Middle frontal gyrus (tissue), 1 donor: Measurements from ENCODE around the gene MAST4.
"Not testable (repeated sequence)": the region's sequence is repeated elsewhere in the genome, so short reads cannot be mapped to it uniquely, and the experiment has no call there.

ENCODE experiments used
- DNase-seq: peaks from one replicate; pipeline ENCODE4 v3.0.0-alpha.2; 2015; ENCODE audit warnings: low spot score; ENCODE audit errors: extremely low spot score

The MAST4 gene

GRCh38 chr5:67149057-67149950, 553.1 kb downstream of the MAST4 start:
- DNase-seq, result no peak

GRCh38 chr5:67149951-67150523, 553.8 kb downstream of the MAST4 start:
- DNase-seq, result peak; percentile 48

- no peak for DNase-seq
These were observed 556.2 kb downstream of the MAST4 start for GRCh38 chr5:67152400-67152799.

GRCh38 chr5:67153292-67153691, 557.1 kb downstream of the MAST4 start:
- DNase-seq, result no peak

- DNase-seq, result no peak
These were observed 558.5 kb downstream of the MAST4 start for GRCh38 chr5:67154556-67155206.

GRCh38 chr5:67156976-67157583, 560.9 kb downstream of the MAST4 start:
- DNase-seq, result peak; percentile 13

GRCh38 chr5:67160272-67160671, 564.1 kb downstream of the MAST4 start:
- DNase-seq, result no peak

GRCh38 chr5:67160985-67161384, 564.8 kb downstream of the MAST4 start:
- DNase-seq, result no peak

GRCh38 chr5:67161767-67162166, 565.6 kb downstream of the MAST4 start:
- no peak for DNase-seq

- DNase-seq, result no peak
These were observed 567.1 kb downstream of the MAST4 start for GRCh38 chr5:67163231-67163756.

- no peak for DNase-seq
These were observed 567.8 kb downstream of the MAST4 start for GRCh38 chr5:67163863-67164595.

GRCh38 chr5:67164856-67165525, 568.8 kb downstream of the MAST4 start:
- no peak for DNase-seq

- peak; percentile 35 for DNase-seq
These were observed 569.6 kb downstream of the MAST4 start for GRCh38 chr5:67165526-67166459.

- DNase-seq, result no peak
These were observed 570.5 kb downstream of the MAST4 start for GRCh38 chr5:67166460-67167285.

- DNase-seq, result no peak
These were observed 571.9 kb downstream of the MAST4 start for GRCh38 chr5:67168069-67168468.

GRCh38 chr5:67170767-67171166, 574.6 kb downstream of the MAST4 start:
- no peak for DNase-seq

- DNase-seq, result not testable (repeated sequence)
These were observed 577.2 kb downstream of the MAST4 start for GRCh38 chr5:67173351-67173750.

- no peak for DNase-seq
These were observed 577.8 kb downstream of the MAST4 start for GRCh38 chr5:67173959-67174358.
